CD4-positive, alpha-beta T cell (primary cell): ENCODE results near the gene MCC. TPM values are rescaled to one million over a fixed set of nuclear protein-coding genes. Genes with fewer than 3 reads are reported as not detected.

Experiments
- ATAC-seq: fragments of 200-7000 bp; cut with Tn5 transposase; one replicate; pipeline ENCODE4 v1.10.0; 2022; ENCODE audit warnings: mild to moderate bottlenecking; ENCODE audit not compliant: poor library complexity
- CTCF ChIA-PET: fragments of 350-600 bp; sonication (Branson Sonifier 250); formaldehyde crosslinking; loops from one replicate; lab custom pipeline; 2021; ENCODE audit warnings: antibody characterized with exemption, inconsistent platforms; lab: Charles Lee
- POLR2A ChIA-PET: fragments of 350-600 bp; sonication (Branson Sonifier 250); formaldehyde crosslinking; loops from one replicate; lab custom pipeline; 2021; ENCODE audit warnings: antibody characterized with exemption, inconsistent platforms; lab: Charles Lee
- DNase-seq, 14 experiments: peaks; one replicate each; pipeline ENCODE4 v3.0.0-alpha.2; 2013 to 2020; ENCODE audit warnings: mixed read lengths in 2 of 14
- H3K27ac ChIP-seq, 2 donors: one replicate each; pipeline versions ENCODE4 v1.5.1 to v1.7.0; 2013; ENCODE audit warnings: low read length in 2 of 2, low read depth in 1 of 2, mild to moderate bottlenecking in 1 of 2
- H3K27me3 ChIP-seq, 2 experiments: 1 replicate in 1 of 2; 2 replicates in 1 of 2; pipeline versions ENCODE4 v1.6.1 to v1.7.0; 2013; ENCODE audit warnings: low read length in 2 of 2, control low read depth in 1 of 2, mild to moderate bottlenecking in 1 of 2, moderate library complexity in 1 of 2; ENCODE audit not compliant: insufficient read depth in 2 of 2, control insufficient read depth in 1 of 2
- H3K36me3 ChIP-seq: one replicate; pipeline ENCODE4 v1.6.1; 2013; ENCODE audit warnings: low read length, control low read depth; ENCODE audit not compliant: insufficient read depth
- H3K4me1 ChIP-seq: one replicate; pipeline ENCODE4 v1.6.1; 2013; ENCODE audit warnings: low read length, control low read depth; ENCODE audit not compliant: insufficient read depth
- H3K4me3 ChIP-seq: one replicate; pipeline ENCODE4 v1.5.1; 2013; ENCODE audit warnings: mild to moderate bottlenecking, low read length, moderate library complexity
- H3K9me3 ChIP-seq, 2 experiments: 1 replicate in 1 of 2; 2 replicates in 1 of 2; pipeline versions ENCODE4 v1.6.1 to v1.7.0; 2013; ENCODE audit warnings: low read length in 2 of 2, mild to moderate bottlenecking in 2 of 2, control low read depth in 1 of 2, moderate library complexity in 1 of 2; ENCODE audit not compliant: control insufficient read depth in 1 of 2, insufficient read depth in 1 of 2
- H3K27ac Mint-ChIP-seq: one replicate; pipeline ENCODE4 v1.8.0; 2020; ENCODE audit warnings: mixed read lengths
- H3K27me3 Mint-ChIP-seq: one replicate; pipeline ENCODE4 v1.8.0; 2021; ENCODE audit warnings: mixed read lengths
- H3K36me3 Mint-ChIP-seq: one replicate; pipeline ENCODE4 v1.8.0; 2021; ENCODE audit warnings: low read depth, mixed read lengths
- H3K4me1 Mint-ChIP-seq: one replicate; pipeline ENCODE4 v1.8.0; 2021; ENCODE audit warnings: low read depth, mixed read lengths
- H3K4me3 Mint-ChIP-seq: one replicate; pipeline ENCODE4 v1.8.0; 2020; ENCODE audit warnings: mild to moderate bottlenecking, mixed read lengths
- H3K9me3 Mint-ChIP-seq: one replicate; pipeline ENCODE4 v1.8.0; 2020; ENCODE audit warnings: mixed read lengths
- CTCF ChIP-seq: fragments of 200-600 bp; IDR thresholded peaks from one replicate; pipeline ENCODE4 v1.8.0; 2022; ENCODE audit warnings: antibody characterized with exemption, mild to moderate bottlenecking
- intact Hi-C, 2 experiments: fragments of 100-400 bp; cut with DNase I in 1 of 2; cut with micrococcal nuclease in 1 of 2; formaldehyde crosslinking; loops; one replicate each; pipeline versions ENCODE4 v1.15.1 to v1.9.0; 2023 to 2025; cut with DNase I, micrococcal nuclease
- total RNA-seq, 174 experiments: library from RNA in 2 of 174; stranded (reverse) in 2 of 174; gene quantifications; one replicate each; pipeline ENCODE4 v1.2.3 and lab custom pipeline; 2021 to 2026

MCC gene
- total RNA-seq, 2 experiments from 2014 or later, result 3.2 to 3.3 TPM

- Mint-ChIP-seq H3K36me3 (no peaks in the 10 kb centered on the region), H3K27me3 (peaks cover 59% of the 10 kb centered on the region), H3K27ac (no peak overlapping the region), H3K4me1 (peaks cover 11% of the 10 kb centered on the region), H3K4me3 (no peak overlapping the region), H3K9me3 (no peaks in the 10 kb centered on the region)
- POLR2A ChIA-PET, result no interaction called here
- ATAC-seq (no peak), DNase-seq (no peak)
- H3K27ac ChIP-seq, result no peak overlapping the region
- H3K27me3 ChIP-seq, result peaks cover 0 to 2% of the 10 kb centered on the region in 2 experiments
- CTCF ChIA-PET, result interaction anchor here (0.6 kb wide), 1 partner anchor 489 kb away, joined by 3 read pairs; no protein-coding TSS in a partner anchor
- no peak overlapping the region for H3K4me3 ChIP-seq
- H3K4me1 ChIP-seq, result no peaks in the 10 kb centered on the region
- no peak for TF ChIP-seq CTCF
- H3K36me3 ChIP-seq, result no peaks in the 10 kb centered on the region
- intact Hi-C loops, result no loop called here
- H3K9me3 ChIP-seq, result peaks cover 0 to 4% of the 10 kb centered on the region in 2 experiments
These were observed 41.8 kb downstream of the MCC start for GRCh38 chr5:113446358-113446927.

- intact Hi-C loops, result no loop called here
- Mint-ChIP-seq H3K4me3 (no peak overlapping the region), H3K4me1 (no peaks in the 10 kb centered on the region), H3K36me3 (no peaks in the 10 kb centered on the region), H3K27ac (no peak overlapping the region), H3K9me3 (no peaks in the 10 kb centered on the region), H3K27me3 (peaks cover 11% of the 10 kb centered on the region)
- Histone ChIP-seq H3K4me1 (no peaks in the 10 kb centered on the region), H3K36me3 (no peaks in the 10 kb centered on the region), H3K9me3 (peaks cover 0 to 7% of the 10 kb centered on the region in 2 experiments), H3K4me3 (no peak overlapping the region), H3K27ac (no peak overlapping the region), H3K27me3 (peaks cover 0 to 3% of the 10 kb centered on the region in 2 experiments)
- ATAC-seq (no peak), DNase-seq (no peak)
- POLR2A ChIA-PET, result no interaction called here
- no peak for TF ChIP-seq CTCF
- CTCF ChIA-PET, result interaction anchor here (0.7 kb wide), 1 partner anchor 101 kb away, joined by 4 read pairs; no protein-coding TSS in a partner anchor
These were observed 51.1 kb downstream of the MCC start for GRCh38 chr5:113437111-113437510.

GRCh38 chr5:113435575-113435974 is 52.7 kb downstream of the MCC start:
- peaks cover 0 to 3% of the 10 kb centered on the region in 2 experiments for H3K27me3 ChIP-seq
- H3K36me3 Mint-ChIP-seq, result no peaks in the 10 kb centered on the region
- intact Hi-C loops, result no loop called here
- no peak for TF ChIP-seq CTCF
- no peaks in the 10 kb centered on the region for H3K4me1 ChIP-seq
- H3K4me1 Mint-ChIP-seq, result no peaks in the 10 kb centered on the region
- H3K9me3 ChIP-seq, result peaks cover 0 to 7% of the 10 kb centered on the region in 2 experiments
- no peaks in the 10 kb centered on the region for H3K36me3 ChIP-seq
- no peak overlapping the region for H3K27ac ChIP-seq
- peaks cover 1% of the 10 kb centered on the region for H3K27me3 Mint-ChIP-seq
- no peaks in the 10 kb centered on the region for H3K9me3 Mint-ChIP-seq
- CTCF ChIA-PET, result no interaction called here
- no peak overlapping the region for H3K4me3 ChIP-seq
- POLR2A ChIA-PET, result no interaction called here
- H3K4me3 Mint-ChIP-seq, result no peak overlapping the region
- DNase-seq (no peak), ATAC-seq (no peak)
- H3K27ac Mint-ChIP-seq, result no peak overlapping the region
